Measurements from ENCODE around the gene PRDM16.

DNA sequence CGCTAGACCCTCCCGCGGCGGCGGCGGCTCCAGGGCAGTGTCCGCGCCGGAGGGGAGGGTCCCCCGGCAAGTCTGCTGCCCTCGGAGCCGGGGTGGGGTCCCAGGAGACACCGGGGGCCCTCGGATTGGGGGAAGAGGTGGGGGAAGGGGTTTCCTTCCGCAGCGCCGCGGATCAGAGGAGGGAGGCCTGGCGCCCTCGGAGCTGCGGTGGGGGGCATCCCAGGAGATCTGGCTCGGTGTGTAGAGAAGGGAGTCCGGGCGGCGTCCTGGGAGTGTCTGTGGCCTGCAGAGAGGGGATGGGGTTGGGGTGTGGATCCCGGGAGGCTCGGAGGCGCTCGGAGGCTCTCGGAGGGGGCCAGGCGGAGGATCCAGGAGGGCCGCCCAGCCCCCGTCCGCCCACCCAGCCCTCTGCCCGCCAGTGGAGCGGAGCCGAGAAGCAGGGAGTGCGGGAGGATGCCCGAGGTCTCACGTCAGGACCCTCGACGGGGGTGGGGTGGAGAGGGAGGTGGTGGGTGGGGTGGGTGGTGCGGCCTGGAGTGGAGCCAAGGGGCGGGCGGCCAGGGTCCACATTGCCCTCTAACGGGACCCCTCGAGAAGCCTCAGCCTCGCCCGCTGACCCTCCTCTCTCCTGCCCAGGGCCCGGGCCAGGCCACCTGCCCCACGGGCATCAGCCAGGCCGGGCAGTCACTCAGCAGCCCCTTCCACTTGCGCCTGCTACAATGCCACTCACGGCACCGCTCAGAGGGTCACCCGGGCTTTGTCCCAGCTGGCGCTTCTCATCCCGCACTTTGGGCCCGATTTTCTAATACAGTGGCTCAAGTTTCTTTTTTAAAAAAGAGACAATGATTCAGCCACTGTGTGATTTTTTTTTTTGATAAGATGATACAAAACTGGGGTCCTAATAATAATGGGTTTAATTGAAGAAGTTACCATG lies 325.3 kb downstream of the PRDM16 start:
- TF ChIP-seq, protein P1, sequence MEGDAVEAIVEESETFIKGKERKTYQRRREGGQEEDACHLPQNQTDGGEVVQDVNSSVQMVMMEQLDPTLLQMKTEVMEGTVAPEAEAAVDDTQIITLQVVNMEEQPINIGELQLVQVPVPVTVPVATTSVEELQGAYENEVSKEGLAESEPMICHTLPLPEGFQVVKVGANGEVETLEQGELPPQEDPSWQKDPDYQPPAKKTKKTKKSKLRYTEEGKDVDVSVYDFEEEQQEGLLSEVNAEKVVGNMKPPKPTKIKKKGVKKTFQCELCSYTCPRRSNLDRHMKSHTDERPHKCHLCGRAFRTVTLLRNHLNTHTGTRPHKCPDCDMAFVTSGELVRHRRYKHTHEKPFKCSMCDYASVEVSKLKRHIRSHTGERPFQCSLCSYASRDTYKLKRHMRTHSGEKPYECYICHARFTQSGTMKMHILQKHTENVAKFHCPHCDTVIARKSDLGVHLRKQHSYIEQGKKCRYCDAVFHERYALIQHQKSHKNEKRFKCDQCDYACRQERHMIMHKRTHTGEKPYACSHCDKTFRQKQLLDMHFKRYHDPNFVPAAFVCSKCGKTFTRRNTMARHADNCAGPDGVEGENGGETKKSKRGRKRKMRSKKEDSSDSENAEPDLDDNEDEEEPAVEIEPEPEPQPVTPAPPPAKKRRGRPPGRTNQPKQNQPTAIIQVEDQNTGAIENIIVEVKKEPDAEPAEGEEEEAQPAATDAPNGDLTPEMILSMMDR (conservative IDR thresholded peaks at IDR 0.05; ENCODE audit: low read depth, low read length) = no peak
- TF ChIP-seq RAD21 (IDR thresholded peaks at IDR 0.05; ENCODE audit: low read length) (no peak), MAZ (IDR thresholded peaks at IDR 0.05; ENCODE audit: borderline replicate concordance, low read depth, low read length) (no peak), POLR2A (IDR thresholded peaks at IDR 0.05; ENCODE audit: low read depth, low read length) (no peak), BHLHE40 (IDR thresholded peaks at IDR 0.05; ENCODE audit: low read depth, low read length) (no peak), SMC3 (IDR thresholded peaks at IDR 0.05; ENCODE audit: low read depth, low read length) (no peak), RFX5 (IDR thresholded peaks at IDR 0.05; ENCODE audit: low read depth, low read length) (no peak), FOS (IDR thresholded peaks at IDR 0.05; ENCODE audit: low read depth, low read length) (no peak), CHD1 (IDR thresholded peaks at IDR 0.05; ENCODE audit: low read depth, low read length) (no peak)
- TF ChIP-seq, protein P2, sequence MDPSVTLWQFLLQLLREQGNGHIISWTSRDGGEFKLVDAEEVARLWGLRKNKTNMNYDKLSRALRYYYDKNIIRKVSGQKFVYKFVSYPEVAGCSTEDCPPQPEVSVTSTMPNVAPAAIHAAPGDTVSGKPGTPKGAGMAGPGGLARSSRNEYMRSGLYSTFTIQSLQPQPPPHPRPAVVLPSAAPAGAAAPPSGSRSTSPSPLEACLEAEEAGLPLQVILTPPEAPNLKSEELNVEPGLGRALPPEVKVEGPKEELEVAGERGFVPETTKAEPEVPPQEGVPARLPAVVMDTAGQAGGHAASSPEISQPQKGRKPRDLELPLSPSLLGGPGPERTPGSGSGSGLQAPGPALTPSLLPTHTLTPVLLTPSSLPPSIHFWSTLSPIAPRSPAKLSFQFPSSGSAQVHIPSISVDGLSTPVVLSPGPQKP (IDR thresholded peaks at IDR 0.05; ENCODE audit: borderline replicate concordance, low read depth, low read length) = no peak
